MM.1S (cell line): Measurements from ENCODE around the gene CCER1.

Source experiments
- EZH2 ChIP-seq: fragments of 300-600 bp; sonication (generic); optimal IDR thresholded peaks from 2 replicates; pipeline ENCODE3; 2017; ENCODE audit warnings: low read depth, mild to moderate bottlenecking, antibody characterized with exemption, low read length, mixed read lengths
- EZH2phosphoT487 ChIP-seq: fragments of 300-600 bp; sonication (generic); IDR thresholded peaks from 2 replicates; pipeline ENCODE4 v1.6.1; 2018; ENCODE audit warnings: antibody characterized with exemption, low read length
- TF ChIP-seq, protein P1 (sequence below): fragments of 300-600 bp; sonication (generic); IDR thresholded peaks from 2 replicates; pipeline ENCODE4 v1.5.1; 2016; ENCODE audit warnings: antibody characterized with exemption, low read length, mixed read lengths

DNA sequence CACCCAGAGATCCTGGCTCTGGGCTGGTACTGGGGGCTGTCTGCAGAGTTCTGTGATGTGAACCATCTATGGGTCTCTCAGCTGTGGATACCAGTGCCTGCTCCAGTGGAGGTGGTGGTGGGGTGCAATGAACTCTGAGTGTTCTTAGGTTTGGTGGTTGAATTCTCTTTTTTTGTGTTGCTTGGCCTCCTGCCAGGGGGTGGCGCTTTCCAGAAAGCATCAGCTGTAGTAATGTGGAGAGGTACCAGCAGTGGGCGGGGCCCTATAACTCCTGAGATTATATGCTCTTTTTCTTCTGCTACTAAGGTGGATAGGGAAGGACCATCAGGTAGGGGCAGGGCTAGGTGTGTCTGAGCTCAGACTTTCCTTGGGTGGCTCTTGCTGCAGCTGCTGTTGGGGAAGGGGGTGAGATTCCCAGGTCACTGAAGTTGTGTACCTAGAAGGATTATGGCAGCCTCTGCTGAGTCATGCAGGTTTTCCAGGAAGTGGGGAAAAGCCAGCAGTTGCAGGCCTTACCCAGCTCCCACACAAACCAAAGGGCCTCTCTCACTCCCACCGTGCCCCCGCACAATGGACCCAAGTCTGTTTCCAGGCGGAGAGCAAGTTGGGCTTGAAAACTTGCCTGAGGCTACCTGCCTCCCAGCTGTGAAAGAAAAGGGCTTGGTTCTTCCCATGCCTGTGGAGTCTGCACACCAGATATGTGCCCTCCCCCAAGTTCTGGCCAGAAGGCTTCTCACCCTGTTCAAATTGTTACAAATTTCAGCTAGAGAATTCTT, 18.6 kb downstream of the CCER1 start:
- TF ChIP-seq EZH2phosphoT487, result no peak
- TF ChIP-seq, protein P1, sequence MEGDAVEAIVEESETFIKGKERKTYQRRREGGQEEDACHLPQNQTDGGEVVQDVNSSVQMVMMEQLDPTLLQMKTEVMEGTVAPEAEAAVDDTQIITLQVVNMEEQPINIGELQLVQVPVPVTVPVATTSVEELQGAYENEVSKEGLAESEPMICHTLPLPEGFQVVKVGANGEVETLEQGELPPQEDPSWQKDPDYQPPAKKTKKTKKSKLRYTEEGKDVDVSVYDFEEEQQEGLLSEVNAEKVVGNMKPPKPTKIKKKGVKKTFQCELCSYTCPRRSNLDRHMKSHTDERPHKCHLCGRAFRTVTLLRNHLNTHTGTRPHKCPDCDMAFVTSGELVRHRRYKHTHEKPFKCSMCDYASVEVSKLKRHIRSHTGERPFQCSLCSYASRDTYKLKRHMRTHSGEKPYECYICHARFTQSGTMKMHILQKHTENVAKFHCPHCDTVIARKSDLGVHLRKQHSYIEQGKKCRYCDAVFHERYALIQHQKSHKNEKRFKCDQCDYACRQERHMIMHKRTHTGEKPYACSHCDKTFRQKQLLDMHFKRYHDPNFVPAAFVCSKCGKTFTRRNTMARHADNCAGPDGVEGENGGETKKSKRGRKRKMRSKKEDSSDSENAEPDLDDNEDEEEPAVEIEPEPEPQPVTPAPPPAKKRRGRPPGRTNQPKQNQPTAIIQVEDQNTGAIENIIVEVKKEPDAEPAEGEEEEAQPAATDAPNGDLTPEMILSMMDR, result no peak
- no peak for TF ChIP-seq EZH2
